Measurements from ENCODE around the gene HERPUD2.

DNA sequence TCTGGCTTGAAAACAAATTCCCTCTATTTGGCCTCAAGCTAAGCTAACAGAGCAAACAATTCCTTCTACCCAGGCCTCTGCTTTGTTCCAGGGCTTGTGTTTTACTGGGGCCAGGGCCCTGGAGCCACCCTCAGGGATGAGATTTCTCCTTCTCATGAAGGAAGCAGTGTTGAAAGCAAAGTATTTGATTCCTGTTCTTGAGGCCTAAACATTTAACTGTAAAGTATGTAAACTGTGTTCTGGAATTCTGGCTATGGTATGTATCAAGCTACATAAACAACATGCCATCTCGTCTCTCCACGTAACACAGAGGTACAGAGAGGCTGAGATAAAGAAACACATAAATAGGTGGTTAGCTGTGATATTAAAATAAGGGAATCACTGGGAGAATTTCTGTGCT is 81.8 kb downstream of the HERPUD2 start:
- no peak for TF ChIP-seq CTCF (conservative IDR thresholded peaks at IDR 0.05 in 1 of 2, IDR thresholded peaks at IDR 0.05 in 1 of 2; ENCODE audit: low read depth in 1 of 2, low read length in 2 of 2)
- TF ChIP-seq EZH2 (IDR thresholded peaks at IDR 0.05; ENCODE audit: low read length, missing control alignments) = no peak
